CD4-positive, alpha-beta T cell treated with Interleukin-10 for 1 hour (primary cell): ENCODE measurements around the gene ATP5PO.
"Not testable (repeated sequence)": the region's sequence is repeated elsewhere in the genome, so short reads cannot be mapped to it uniquely, and the experiment has no call there.

Experiments used
- DNase-seq: peaks from one replicate; pipeline ENCODE4 v3.0.0-alpha.2; 2020

The ATP5PO gene

GRCh38 chr21:33940164-33940880 is 24.7 kb upstream of the ATP5PO start:
- no peak for DNase-seq

GRCh38 chr21:33939226-33939625 is 23.6 kb upstream of the ATP5PO start:
- no peak for DNase-seq

- DNase-seq, result no peak
These were observed 22.8 kb upstream of the ATP5PO start for GRCh38 chr21:33938381-33938780.

- peak; percentile 79 for DNase-seq
These were observed 22.3 kb upstream of the ATP5PO start for GRCh38 chr21:33937931-33938339.

GRCh38 chr21:33937146-33937545 is 21.5 kb upstream of the ATP5PO start:
- DNase-seq, result no peak

GRCh38 chr21:33936301-33937038 is 20.9 kb upstream of the ATP5PO start:
- peak; percentile 76 for DNase-seq

GRCh38 chr21:33932731-33933130 is 17.1 kb upstream of the ATP5PO start:
- no peak for DNase-seq

- no peak for DNase-seq
These were observed 16.3 kb upstream of the ATP5PO start for GRCh38 chr21:33931799-33932390.

- DNase-seq, result peak; percentile 83
These were observed 15.6 kb upstream of the ATP5PO start for GRCh38 chr21:33931052-33931798.

GRCh38 chr21:33926248-33926647 is 10.6 kb upstream of the ATP5PO start:
- not testable (repeated sequence) for DNase-seq

- DNase-seq, result no peak
These were observed 9.1 kb upstream of the ATP5PO start for GRCh38 chr21:33924766-33925100.

- DNase-seq, result peak; percentile 87
These were observed 8.6 kb upstream of the ATP5PO start for GRCh38 chr21:33924079-33924765.

- DNase-seq, result no peak
These were observed 1.8 kb upstream of the ATP5PO start for GRCh38 chr21:33917421-33917820.

- no peak for DNase-seq
These were observed 580 bp upstream of the ATP5PO start for GRCh38 chr21:33916200-33916567.

- DNase-seq, result no peak
These were observed 1.4 kb downstream of the ATP5PO start for GRCh38 chr21:33914188-33914587.

GRCh38 chr21:33909756-33910155 is 5.8 kb downstream of the ATP5PO start:
- no peak for DNase-seq

GRCh38 chr21:33908760-33909159 is 6.8 kb downstream of the ATP5PO start:
- DNase-seq, result no peak

- DNase-seq, result no peak
These were observed 11.6 kb downstream of the ATP5PO start for GRCh38 chr21:33904041-33904440.

GRCh38 chr21:33902349-33902748 is 13.3 kb downstream of the ATP5PO start:
- DNase-seq, result no peak

- no peak for DNase-seq
These were observed 14.0 kb downstream of the ATP5PO start for GRCh38 chr21:33901412-33902288.

- DNase-seq, result no peak
These were observed 16.4 kb downstream of the ATP5PO start for GRCh38 chr21:33899199-33899598.

GRCh38 chr21:33898586-33898985 is 17.0 kb downstream of the ATP5PO start:
- no peak for DNase-seq
